ENCODE measurements around the gene PFKL.

Gene PFKL

DNA sequence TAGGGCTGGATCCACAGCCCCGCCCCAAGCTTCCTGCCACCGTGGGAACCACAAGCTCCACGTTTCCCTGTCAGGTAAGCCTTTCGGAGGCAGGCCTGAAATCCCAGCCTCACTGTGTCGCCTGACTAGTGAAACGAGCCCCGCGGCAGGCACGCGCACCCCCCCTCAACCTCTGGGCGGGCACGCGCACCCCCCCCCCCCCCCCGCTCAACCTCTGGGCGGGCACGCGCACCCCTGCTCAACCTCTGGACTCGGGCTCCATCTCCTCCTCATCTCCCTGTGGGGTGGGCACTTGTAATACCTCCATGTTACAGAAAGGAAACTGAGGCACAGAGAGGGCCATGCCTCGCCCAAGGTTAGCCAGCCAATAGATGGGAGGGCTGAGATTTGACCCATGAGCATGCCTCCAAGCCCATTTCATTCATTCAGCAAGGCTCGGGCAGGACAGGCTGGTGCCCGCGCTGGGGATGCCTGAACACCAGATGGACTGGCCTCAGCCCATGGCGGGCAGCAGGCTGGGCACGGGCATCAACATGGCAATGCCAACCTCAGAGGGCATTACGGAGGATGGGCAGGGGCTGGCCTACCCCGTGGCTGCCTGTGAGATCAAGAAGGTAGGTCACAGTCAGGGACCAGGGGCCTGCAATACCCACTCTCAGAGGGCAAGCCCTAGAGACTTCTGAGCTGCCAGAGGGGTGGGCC, 34.6 kb downstream of the PFKL start:
- TF ChIP-seq POLR2AphosphoS5 (IDR thresholded peaks at IDR 0.05; ENCODE audit: low read depth, low read length), result no peak
- no peak for TF ChIP-seq FOXP2 (optimal IDR thresholded peaks at IDR 0.05; ENCODE audit: borderline replicate concordance, extremely low read depth, extremely low read length, insufficient read depth)
- TF ChIP-seq REST (IDR thresholded peaks at IDR 0.05; ENCODE audit: insufficient read depth in 1 of 2, low read depth in 2 of 2, low read length in 2 of 2), result no peak
- TF ChIP-seq SIN3A (IDR thresholded peaks at IDR 0.05; ENCODE audit: borderline replicate concordance, insufficient read depth, low read length), result no peak
- TF ChIP-seq TAF1 (IDR thresholded peaks at IDR 0.05; ENCODE audit: borderline replicate concordance, insufficient read depth, low read length), result no peak

GRCh38 chr21:44335266-44336059, 35.6 kb downstream of the PFKL start:
- TF ChIP-seq REST (IDR thresholded peaks at IDR 0.05; ENCODE audit: insufficient read depth in 1 of 2, low read depth in 2 of 2, low read length in 2 of 2) (no peak), FOXP2 (optimal IDR thresholded peaks at IDR 0.05; ENCODE audit: borderline replicate concordance, extremely low read depth, extremely low read length, insufficient read depth) (no peak), SIN3A (IDR thresholded peaks at IDR 0.05; ENCODE audit: borderline replicate concordance, insufficient read depth, low read length) (no peak), TAF1 (IDR thresholded peaks at IDR 0.05; ENCODE audit: borderline replicate concordance, insufficient read depth, low read length) (no peak), POLR2AphosphoS5 (IDR thresholded peaks at IDR 0.05; ENCODE audit: low read depth, low read length) (no peak)

DNA sequence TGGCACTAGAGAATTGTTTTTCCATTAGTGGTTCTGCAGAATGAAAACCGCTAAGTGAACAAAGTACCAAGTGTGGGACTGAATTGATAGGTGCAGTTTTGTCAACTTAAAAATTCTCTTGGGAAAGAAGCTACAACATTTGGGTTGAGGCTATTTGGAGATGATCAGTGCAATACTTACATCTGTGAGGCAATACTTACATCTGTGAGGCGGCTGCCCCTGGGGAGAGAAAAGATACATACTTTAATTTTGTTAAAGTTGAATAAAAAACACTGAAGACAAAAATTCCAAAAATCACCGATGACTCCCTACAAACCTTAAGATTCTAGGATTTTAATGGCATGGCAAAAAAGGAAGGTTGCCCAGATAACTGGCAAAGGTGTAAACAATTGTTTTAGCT, 37.6 kb downstream of the PFKL start:
- TF ChIP-seq FOXP2 (optimal IDR thresholded peaks at IDR 0.05; ENCODE audit: borderline replicate concordance, extremely low read depth, extremely low read length, insufficient read depth) (no peak), TAF1 (IDR thresholded peaks at IDR 0.05; ENCODE audit: borderline replicate concordance, insufficient read depth, low read length) (no peak), REST (IDR thresholded peaks at IDR 0.05; ENCODE audit: insufficient read depth in 1 of 2, low read depth in 2 of 2, low read length in 2 of 2) (no peak), POLR2AphosphoS5 (IDR thresholded peaks at IDR 0.05; ENCODE audit: low read depth, low read length) (no peak), SIN3A (IDR thresholded peaks at IDR 0.05; ENCODE audit: borderline replicate concordance, insufficient read depth, low read length) (no peak)

GRCh38 chr21:44337941-44338895, 38.4 kb downstream of the PFKL start:
- TF ChIP-seq REST (IDR thresholded peaks at IDR 0.05; ENCODE audit: insufficient read depth in 1 of 2, low read depth in 2 of 2, low read length in 2 of 2), result no peak
- TF ChIP-seq TAF1 (IDR thresholded peaks at IDR 0.05; ENCODE audit: borderline replicate concordance, insufficient read depth, low read length), result no peak
- no peak for TF ChIP-seq POLR2AphosphoS5 (IDR thresholded peaks at IDR 0.05; ENCODE audit: low read depth, low read length)
- TF ChIP-seq SIN3A (IDR thresholded peaks at IDR 0.05; ENCODE audit: borderline replicate concordance, insufficient read depth, low read length), result no peak
- no peak for TF ChIP-seq FOXP2 (optimal IDR thresholded peaks at IDR 0.05; ENCODE audit: borderline replicate concordance, extremely low read depth, extremely low read length, insufficient read depth)
